Thyroid gland (tissue), 4 donors: Measurements from ENCODE around the gene RAB6A.

ENCODE experiments used
- POLR2A ChIP-seq, 2 donors: fragments of 450-650 bp; IDR thresholded peaks; one replicate each; pipeline ENCODE4 v1.6.1; 2017; ENCODE audit warnings: antibody characterized with exemption in 2 of 2, mild to moderate bottlenecking in 2 of 2, moderate library complexity in 1 of 2
- TF ChIP-seq, protein P1 (sequence below), 6 experiments: fragments of 200-600 bp in 3 of 6; fragments of 450-650 bp in 3 of 6; sonication (generic) in 3 of 6; IDR thresholded peaks; one replicate each; pipeline ENCODE4 v1.5.1; 2016 to 2019; ENCODE audit warnings: antibody characterized with exemption in 6 of 6, mild to moderate bottlenecking in 2 of 6, inconsistent platforms in 1 of 6, moderate library complexity in 1 of 6

DNA sequence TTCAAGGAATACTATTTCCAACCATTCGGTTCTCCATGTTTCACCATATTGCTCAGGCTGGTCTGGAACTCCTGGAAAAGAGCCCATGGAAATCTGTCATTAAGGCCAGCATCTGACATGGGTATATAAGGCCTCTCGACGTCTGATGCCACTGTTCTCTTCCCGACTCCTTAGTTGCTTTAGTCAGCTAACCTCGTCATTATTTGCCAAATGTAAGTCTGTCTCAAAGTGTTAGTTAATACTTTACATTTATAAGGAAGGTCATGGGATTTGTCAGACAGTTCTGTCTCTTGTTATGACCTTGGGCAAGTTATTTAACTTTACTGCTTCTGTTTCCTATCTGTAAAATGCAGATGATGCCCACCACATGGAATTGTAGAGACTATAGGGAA lies 28.4 kb upstream of the RAB6A start:
- TF ChIP-seq, protein P1, sequence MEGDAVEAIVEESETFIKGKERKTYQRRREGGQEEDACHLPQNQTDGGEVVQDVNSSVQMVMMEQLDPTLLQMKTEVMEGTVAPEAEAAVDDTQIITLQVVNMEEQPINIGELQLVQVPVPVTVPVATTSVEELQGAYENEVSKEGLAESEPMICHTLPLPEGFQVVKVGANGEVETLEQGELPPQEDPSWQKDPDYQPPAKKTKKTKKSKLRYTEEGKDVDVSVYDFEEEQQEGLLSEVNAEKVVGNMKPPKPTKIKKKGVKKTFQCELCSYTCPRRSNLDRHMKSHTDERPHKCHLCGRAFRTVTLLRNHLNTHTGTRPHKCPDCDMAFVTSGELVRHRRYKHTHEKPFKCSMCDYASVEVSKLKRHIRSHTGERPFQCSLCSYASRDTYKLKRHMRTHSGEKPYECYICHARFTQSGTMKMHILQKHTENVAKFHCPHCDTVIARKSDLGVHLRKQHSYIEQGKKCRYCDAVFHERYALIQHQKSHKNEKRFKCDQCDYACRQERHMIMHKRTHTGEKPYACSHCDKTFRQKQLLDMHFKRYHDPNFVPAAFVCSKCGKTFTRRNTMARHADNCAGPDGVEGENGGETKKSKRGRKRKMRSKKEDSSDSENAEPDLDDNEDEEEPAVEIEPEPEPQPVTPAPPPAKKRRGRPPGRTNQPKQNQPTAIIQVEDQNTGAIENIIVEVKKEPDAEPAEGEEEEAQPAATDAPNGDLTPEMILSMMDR (IDR thresholded peaks at IDR 0.05): no peak
- no peak for TF ChIP-seq POLR2A (IDR thresholded peaks at IDR 0.05)
